SK-N-SH (cell line): ENCODE measurements around the gene NUP205. TPM values are rescaled to one million over a fixed set of nuclear protein-coding genes. Genes with fewer than 3 reads are reported as not detected.

Experiments
- CTCF ChIA-PET: fragments of 300-600, 350-600 bp; formaldehyde crosslinking; extraction: SDS; loops from one replicate; lab custom pipeline; 2021; lab: Yijun Ruan, JAX
- POLR2A ChIA-PET: fragments of 350-600 bp; sonication (Branson Sonifier 250); formaldehyde crosslinking; extraction: SDS; loops from one replicate; lab custom pipeline; 2020; ENCODE audit warnings: antibody characterized with exemption, inconsistent platforms; lab: Yijun Ruan, JAX
- DNase-seq: peaks from one replicate; pipeline ENCODE4 v3.0.0; 2012
- H2AFZ ChIP-seq: fragments of 200-600 bp; sonication (generic); 2 replicates; pipeline ENCODE4 v1.8.1; 2016; ENCODE audit warnings: antibody characterized with exemption, mild to moderate bottlenecking, low read depth
- H3F3A ChIP-seq: fragments of 200-600 bp; sonication (generic); replicated peaks from 2 replicates; pipeline ENCODE3; 2016; ENCODE audit warnings: antibody characterized with exemption, mild to moderate bottlenecking; ENCODE audit not compliant: insufficient read depth
- H3K27ac ChIP-seq, 2 experiments: fragments of 200-500 bp in 1 of 2; fragments of 200-600 bp in 1 of 2; sonication (Bioruptor generic) in 1 of 2; sonication (generic), shearing (Covaris generic) in 1 of 2; 2 replicates each; pipeline versions ENCODE4 v1.5.1 to v1.6.1; 2014 to 2016; ENCODE audit warnings: low read depth in 2 of 2, inconsistent platforms in 1 of 2, low read length in 1 of 2, mild to moderate bottlenecking in 1 of 2, mixed read lengths in 1 of 2
- H3K27me3 ChIP-seq: fragments of 200-600 bp; sonication (generic), shearing (Covaris generic); 2 replicates; pipeline ENCODE4 v1.6.1; 2016; ENCODE audit warnings: mixed run types; ENCODE audit not compliant: insufficient read depth
- H3K36me3 ChIP-seq, 2 experiments: fragments of 200-500 bp in 1 of 2; fragments of 200-600 bp in 1 of 2; sonication (Bioruptor generic) in 1 of 2; sonication (generic) in 1 of 2; replicated peaks in 1 of 2; 2 replicates each; pipeline versions ENCODE3 to v1.5.1; 2014 to 2016; ENCODE audit warnings: low read length in 1 of 2, mild to moderate bottlenecking in 1 of 2; ENCODE audit not compliant: insufficient read depth in 2 of 2, control insufficient read depth in 1 of 2
- H3K4me1 ChIP-seq, 2 experiments: fragments of 200-500 bp in 1 of 2; fragments of 200-600 bp in 1 of 2; sonication (Bioruptor generic) in 1 of 2; sonication (generic), shearing (Covaris generic) in 1 of 2; 2 replicates each; pipeline versions ENCODE4 v1.5.1 to v1.6.1; 2014 to 2016; ENCODE audit warnings: low read depth in 1 of 2, low read length in 1 of 2, mixed run types in 1 of 2; ENCODE audit not compliant: insufficient read depth in 2 of 2, control insufficient read depth in 1 of 2
- H3K4me2 ChIP-seq: fragments of 200-600 bp; sonication (generic), shearing (Covaris generic); 2 replicates; pipeline ENCODE4 v1.6.1; 2017; ENCODE audit warnings: mixed run types
- H3K4me3 ChIP-seq, 2 experiments: fragments of 200-500 bp in 1 of 2; fragments of 200-600 bp in 1 of 2; sonication (Bioruptor generic) in 1 of 2; sonication (generic), shearing (Covaris generic) in 1 of 2; 2 replicates each; pipeline versions ENCODE4 v1.5.1 to v1.8.1; 2014 to 2016; ENCODE audit warnings: low read depth in 2 of 2, inconsistent platforms in 1 of 2, low read length in 1 of 2, mild to moderate bottlenecking in 1 of 2, mixed read lengths in 1 of 2, moderate library complexity in 1 of 2
- H3K79me2 ChIP-seq: fragments of 200-600 bp; sonication (generic); 2 replicates; pipeline ENCODE4 v1.8.1; 2017; ENCODE audit warnings: mild to moderate bottlenecking; ENCODE audit not compliant: insufficient read depth
- H3K9ac ChIP-seq: fragments of 200-600 bp; sonication (generic); 2 replicates; pipeline ENCODE4 v1.6.1; 2017; ENCODE audit warnings: mixed run types
- H3K9me2 ChIP-seq: fragments of 200-600 bp; sonication (generic); 2 replicates; pipeline ENCODE4 v1.6.1; 2017; ENCODE audit warnings: mixed run types
- H3K9me3 ChIP-seq: fragments of 200-600 bp; sonication (generic); 2 replicates; pipeline ENCODE4 v1.6.1; 2017; ENCODE audit warnings: mixed run types, mild to moderate bottlenecking, moderate library complexity
- H4K20me1 ChIP-seq: fragments of 200-600 bp; sonication (generic); 2 replicates; pipeline ENCODE4 v1.6.1; 2017; ENCODE audit warnings: mild to moderate bottlenecking, mixed run types; ENCODE audit not compliant: insufficient read depth
- EP300 ChIP-seq, 2 experiments: IDR thresholded peaks; 2 replicates each; pipeline versions ENCODE4 v1.4.0 to v1.6.1; 2012; ENCODE audit warnings: borderline replicate concordance in 1 of 2, low read depth in 1 of 2, low read length in 1 of 2
- EZH2phosphoT487 ChIP-seq: fragments of 200-600 bp; sonication (generic); IDR thresholded peaks from 2 replicates; pipeline ENCODE4 v1.6.1; 2017; ENCODE audit warnings: low read depth, mixed run types, mild to moderate bottlenecking, antibody characterized with exemption, moderate library complexity, borderline replicate concordance
- FOSL2 ChIP-seq: IDR thresholded peaks from 2 replicates; pipeline ENCODE4 v1.4.0; 2012; ENCODE audit warnings: low read depth, mild to moderate bottlenecking, moderate library complexity, borderline replicate concordance
- FOXJ3 ChIP-seq: sonication (generic); formaldehyde crosslinking; IDR thresholded peaks from 2 replicates; pipeline ENCODE4 v1.5.1; 2020; ENCODE audit warnings: mild to moderate bottlenecking, missing genetic modification reagents
- JUND ChIP-seq: IDR thresholded peaks from 2 replicates; pipeline ENCODE4 v1.4.0; 2012
- MAX ChIP-seq: IDR thresholded peaks from 2 replicates; pipeline ENCODE4 v1.4.0; 2012; ENCODE audit warnings: low read depth
- MEF2A ChIP-seq: IDR thresholded peaks from 2 replicates; pipeline ENCODE4 v1.4.0; 2012; ENCODE audit warnings: low read depth, borderline replicate concordance
- NFIC ChIP-seq: IDR thresholded peaks from 2 replicates; pipeline ENCODE4 v1.4.0; 2012; ENCODE audit warnings: borderline replicate concordance
- NRF1 ChIP-seq: IDR thresholded peaks from 2 replicates; pipeline ENCODE4 v1.6.1; 2012; ENCODE audit warnings: low read depth, mild to moderate bottlenecking, low read length
- RAD21 ChIP-seq: IDR thresholded peaks from 2 replicates; pipeline ENCODE4 v1.6.1; 2012; ENCODE audit warnings: mild to moderate bottlenecking, low read length
- RFX5 ChIP-seq: IDR thresholded peaks from 2 replicates; pipeline ENCODE4 v1.6.1; 2012; ENCODE audit warnings: mild to moderate bottlenecking, improper control_type of control experiment, low read length
- SIN3A ChIP-seq: IDR thresholded peaks from 2 replicates; pipeline ENCODE4 v1.6.1; 2012; ENCODE audit warnings: low read depth, mild to moderate bottlenecking, low read length, moderate library complexity, borderline replicate concordance
- TAF1 ChIP-seq: IDR thresholded peaks from 2 replicates; pipeline ENCODE4 v1.6.1; 2012; ENCODE audit warnings: low read depth, mild to moderate bottlenecking, low read length, moderate library complexity, borderline replicate concordance
- TCF12 ChIP-seq: IDR thresholded peaks from 2 replicates; pipeline ENCODE4 v1.4.0; 2012
- TEAD4 ChIP-seq: IDR thresholded peaks from 2 replicates; pipeline ENCODE4 v1.4.0; 2012; ENCODE audit warnings: mild to moderate bottlenecking, borderline replicate concordance; ENCODE audit not compliant: insufficient read depth
- USF1 ChIP-seq: IDR thresholded peaks from 2 replicates; pipeline ENCODE4 v1.4.0; 2012; ENCODE audit warnings: low read depth, borderline replicate concordance
- WGBS: methylation state at CpG from one replicate; pipeline ENCODE4 v1.1.6; 2017; ENCODE audit warnings: low lambda C conversion rate; 5-methylcytosine and 5-hydroxymethylcytosine counted together
- polyA plus RNA-seq, 3 experiments: library from polyadenylated mRNA; depleted of rRNA; stranded (reverse); fragments of >200 nt; gene quantifications; 2 replicates each; pipeline ENCODE4 v1.2.3, GENCODE V29; 2012
- TF ChIP-seq, protein P1 (sequence below): IDR thresholded peaks from 2 replicates; pipeline ENCODE4; 2012

NUP205 gene
- polyA plus RNA-seq, 1 of the 3 experiments (the other 2 are of a cell fraction): 48.2 TPM

- no peaks in the 10 kb centered on the region for H3K27me3 ChIP-seq
- no peak overlapping the region for H3K27ac ChIP-seq
- POLR2A ChIA-PET: interaction anchor here (0.6 kb wide), 1 partner anchor 24 kb away, joined by 3 read pairs; no protein-coding TSS in a partner anchor
- no peak overlapping the region for H2AFZ ChIP-seq
- DNase-seq: no peak
- H3F3A ChIP-seq: peaks cover 21% of the 10 kb centered on the region
- CTCF ChIA-PET: interaction anchor here (1.1 to 2.5 kb wide), 5 partner anchors 14 to 25 kb away, joined by 3 to 12 read pairs (median 6); partner anchors contain the start of gene STMP1
- no peaks in the 10 kb centered on the region; the same call in 1 of the 2 replicates for H4K20me1 ChIP-seq
- H3K9me2 ChIP-seq: no peaks in the 10 kb centered on the region
- no peaks in the 10 kb centered on the region for H3K9me3 ChIP-seq
- 3% methylated on average over 1 of the region's 1 CpG for WGBS
- peaks cover 79% of the 10 kb centered on the region for H3K79me2 ChIP-seq
- TF ChIP-seq USF1: no peak
- no peak for TF ChIP-seq MAX
- TF ChIP-seq NRF1: no peak
- no peak for TF ChIP-seq EP300 (IDR thresholded peaks at IDR 0.05; ENCODE audit: borderline replicate concordance in 1 of 2, low read depth in 1 of 2, low read length in 1 of 2)
- H3K4me3 ChIP-seq: no peak overlapping the region
- H3K4me1 ChIP-seq: peaks cover 24 to 49% of the 10 kb centered on the region in 2 experiments; a peak in 3 of 4 replicates
- no peak overlapping the region for H3K4me2 ChIP-seq
- H3K36me3 ChIP-seq: peaks cover 24 to 40% of the 10 kb centered on the region in 2 experiments
- no peak overlapping the region for H3K9ac ChIP-seq
Measured at GRCh38 chr7:135687466-135687865, 129.7 kb downstream of the NUP205 start.

DNA sequence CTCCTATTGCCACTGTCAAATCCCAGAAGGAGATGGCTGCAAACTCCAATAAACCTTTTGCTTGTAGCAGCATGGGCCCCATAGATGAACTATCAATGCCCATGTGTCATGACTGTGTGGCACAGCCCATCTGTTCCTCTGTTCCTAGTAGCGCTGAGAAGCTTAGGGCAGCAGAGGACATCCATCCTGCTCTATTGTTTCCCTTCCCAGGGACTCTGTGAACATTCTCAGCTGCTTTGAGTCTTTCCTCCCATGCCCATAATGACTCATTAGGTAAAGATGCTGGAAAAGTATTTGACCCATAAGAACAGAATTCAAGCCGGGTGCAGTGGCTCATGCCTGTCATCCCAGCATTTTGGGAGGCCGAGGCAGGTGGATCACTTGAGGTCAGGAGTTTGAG is 132.8 kb downstream of the NUP205 start:
- H3K4me2 ChIP-seq: peak overlapping the region; percentile 32; the same call in 1 of the 2 replicates
- no peak overlapping the region for H2AFZ ChIP-seq
- peaks cover 46 to 49% of the 10 kb centered on the region in 2 experiments for H3K36me3 ChIP-seq
- H3K9me3 ChIP-seq: no peaks in the 10 kb centered on the region
- TF ChIP-seq TAF1 (no peak), JUND (peak; percentile 59; the same call in 1 of the 2 replicates), SIN3A (no peak), FOSL2 (peak; percentile 65; the same call in 1 of the 2 replicates), TCF12 (peak; percentile 28; the same call in 1 of the 2 replicates)
- no peak for DNase-seq
- peaks cover 48% of the 10 kb centered on the region for H3K79me2 ChIP-seq
- ChIA-PET CTCF (no interaction called here), POLR2A (no interaction called here)
- no peaks in the 10 kb centered on the region for H3K9me2 ChIP-seq
- WGBS: 85% methylated on average over 3 of the region's 3 CpGs
- H3F3A ChIP-seq: peaks cover 9% of the 10 kb centered on the region
- peaks cover under 1 to 21% of the 10 kb centered on the region in 2 experiments; a peak in 2 of 4 replicates for H3K4me1 ChIP-seq
- H3K4me3 ChIP-seq: no peak overlapping the region
- no peaks in the 10 kb centered on the region for H3K27me3 ChIP-seq
- H3K9ac ChIP-seq: peak overlapping the region; percentile 23; the same call in 1 of the 2 replicates
- H3K27ac ChIP-seq: peak overlapping the region in 1 of 2 experiments; percentile 54; a peak in 2 of 4 replicates
- H4K20me1 ChIP-seq: no peaks in the 10 kb centered on the region

DNA sequence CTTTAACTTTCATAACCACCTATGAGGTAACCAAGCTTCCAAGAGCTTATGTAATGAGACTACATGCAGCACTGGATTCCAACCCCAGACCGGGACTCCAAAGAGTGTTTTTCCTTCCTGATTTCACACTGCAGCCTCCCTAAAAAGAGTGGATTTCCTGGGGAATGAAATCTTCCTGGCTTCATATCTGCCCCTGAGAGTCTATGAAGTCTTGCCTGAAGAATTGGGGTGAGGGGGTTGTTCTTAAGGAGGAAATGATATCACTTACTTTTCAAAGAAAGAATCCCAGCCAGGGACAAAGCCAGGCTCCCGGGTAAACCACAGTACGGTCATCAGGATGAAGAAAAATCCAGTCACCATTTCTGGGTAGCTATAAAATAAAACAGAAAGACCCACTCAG is 134.3 kb downstream of the NUP205 start:
- peak overlapping the region in 1 of 2 experiments; percentile 41; a peak in 2 of 4 replicates for H3K27ac ChIP-seq
- ChIA-PET CTCF (interaction anchor here (0.7 to 3.1 kb wide), 4 partner anchors 14 to 47 kb away, joined by 3 to 14 read pairs (median 8); no protein-coding TSS in a partner anchor), POLR2A (no interaction called here)
- TF ChIP-seq USF1 (no peak), TAF1 (no peak), TEAD4 (no peak), MEF2A (no peak), RAD21 (no peak), RFX5 (no peak), EZH2phosphoT487 (no peak), FOXJ3 (CRISPR knock-in tag) (no peak), NRF1 (no peak), NFIC (no peak)
- TF ChIP-seq, protein P1, sequence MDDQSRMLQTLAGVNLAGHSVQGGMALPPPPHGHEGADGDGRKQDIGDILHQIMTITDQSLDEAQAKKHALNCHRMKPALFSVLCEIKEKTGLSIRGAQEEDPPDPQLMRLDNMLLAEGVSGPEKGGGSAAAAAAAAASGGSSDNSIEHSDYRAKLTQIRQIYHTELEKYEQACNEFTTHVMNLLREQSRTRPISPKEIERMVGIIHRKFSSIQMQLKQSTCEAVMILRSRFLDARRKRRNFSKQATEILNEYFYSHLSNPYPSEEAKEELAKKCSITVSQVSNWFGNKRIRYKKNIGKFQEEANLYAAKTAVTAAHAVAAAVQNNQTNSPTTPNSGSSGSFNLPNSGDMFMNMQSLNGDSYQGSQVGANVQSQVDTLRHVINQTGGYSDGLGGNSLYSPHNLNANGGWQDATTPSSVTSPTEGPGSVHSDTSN: no peak

More for the DNA sequence above, 134.3 kb downstream of the NUP205 start:
- Histone ChIP-seq H3K9ac (peak overlapping the region; percentile 26; the same call in 1 of the 2 replicates), H3K79me2 (peaks cover 34% of the 10 kb centered on the region), H3K4me1 (peaks cover 0 to 16% of the 10 kb centered on the region in 2 experiments; a peak in 2 of 4 replicates), H3K9me3 (no peaks in the 10 kb centered on the region), H3K9me2 (no peaks in the 10 kb centered on the region), H2AFZ (no peak overlapping the region), H3K36me3 (peaks cover 49 to 50% of the 10 kb centered on the region in 2 experiments), H3K4me2 (peak overlapping the region; percentile 18; the same call in 1 of the 2 replicates), H3K27me3 (no peaks in the 10 kb centered on the region), H3F3A (peaks cover 6% of the 10 kb centered on the region), H4K20me1 (no peaks in the 10 kb centered on the region), H3K4me3 (no peak overlapping the region)
- WGBS: 57% methylated on average over 3 of the region's 3 CpGs
- no peak for DNase-seq
